OCI-LY7 (cell line): ENCODE results near the gene STX17. TPM values are rescaled to one million over a fixed set of nuclear protein-coding genes. Genes with fewer than 3 reads are reported as not detected.

Experiments used
- BruUV-seq: library from RNA; stranded (reverse); fragments of 400-500 nt; replicated peaks from 2 replicates; lab custom pipeline; 2021; lab: Mats Ljungman, UMichigan
- CTCF ChIA-PET: fragments of 300-600 bp; sonication (Branson Sonifier 250); formaldehyde crosslinking; loops from one replicate; lab custom pipeline; 2022; ENCODE audit warnings: antibody characterized with exemption; ENCODE audit not compliant: unreplicated experiment; lab: Charles Lee
- POLR2A ChIA-PET: fragments of 300-600 bp; sonication (Branson Sonifier 250); formaldehyde crosslinking; loops from one replicate; lab custom pipeline; 2022; ENCODE audit warnings: antibody characterized with exemption; lab: Charles Lee
- DNase-seq: peaks from one replicate; pipeline ENCODE4 v3.0.0-alpha.2; 2015; ENCODE audit warnings: low spot score
- H2AFZ ChIP-seq: fragments of 200-600 bp; sonication (generic), shearing (Covaris generic); 2 replicates; pipeline ENCODE4 v1.6.1; 2014; ENCODE audit warnings: mild to moderate bottlenecking, antibody characterized with exemption, low read length, moderate library complexity
- H3K27ac ChIP-seq: fragments of 200-600 bp; sonication (generic); 2 replicates; pipeline ENCODE4 v1.5.1; 2014; ENCODE audit warnings: mixed run types, low read depth, mild to moderate bottlenecking, moderate library complexity, low read length, inconsistent platforms; ENCODE audit not compliant: poor library complexity, severe bottlenecking
- H3K36me3 ChIP-seq: fragments of 200-600 bp; sonication (generic); 2 replicates; pipeline ENCODE4 v1.6.1; 2014; ENCODE audit warnings: mild to moderate bottlenecking, antibody characterized with exemption, low read length, moderate library complexity, mixed read lengths; ENCODE audit not compliant: insufficient read depth
- H3K4me1 ChIP-seq: fragments of 200-600 bp; sonication (generic); 2 replicates; pipeline ENCODE4 v1.5.1; 2014; ENCODE audit warnings: mild to moderate bottlenecking, low read length; ENCODE audit not compliant: insufficient read depth, poor library complexity, severe bottlenecking
- H3K4me2 ChIP-seq: fragments of 200-600 bp; sonication (generic); 2 replicates; pipeline ENCODE4 v1.6.1; 2014; ENCODE audit warnings: mild to moderate bottlenecking, low read length
- H3K4me3 ChIP-seq: fragments of 200-600 bp; sonication (generic); 2 replicates; pipeline ENCODE4 v1.5.1; 2014; ENCODE audit warnings: mild to moderate bottlenecking, low read depth, low read length; ENCODE audit not compliant: poor library complexity, severe bottlenecking
- H3K79me2 ChIP-seq: fragments of 200-600 bp; sonication (generic); 2 replicates; pipeline ENCODE4 v1.6.1; 2016; ENCODE audit warnings: low read depth, mild to moderate bottlenecking, low read length, moderate library complexity, mixed read lengths; ENCODE audit not compliant: insufficient read depth
- H3K9me2 ChIP-seq: fragments of 200-600 bp; sonication (generic); 2 replicates; pipeline ENCODE4 v1.6.1; 2016; ENCODE audit warnings: mild to moderate bottlenecking, low read length, mixed read lengths; ENCODE audit not compliant: insufficient read depth
- H3K9me3 ChIP-seq: fragments of 200-600 bp; sonication (generic); 2 replicates; pipeline ENCODE4 v1.6.1; 2014; ENCODE audit warnings: mild to moderate bottlenecking, mixed run types, low read length, mixed read lengths
- H4K20me1 ChIP-seq: fragments of 200-600 bp; sonication (generic); 2 replicates; pipeline ENCODE4 v1.6.1; 2014; ENCODE audit warnings: mild to moderate bottlenecking, antibody characterized with exemption, low read length, moderate library complexity, mixed read lengths; ENCODE audit not compliant: insufficient read depth
- CTCF ChIP-seq: fragments of 200-600 bp; sonication (generic); conservative IDR thresholded peaks from 2 replicates; pipeline ENCODE4 v1.5.1; 2014; ENCODE audit warnings: mild to moderate bottlenecking, antibody characterized with exemption, low read length, moderate library complexity, mixed read lengths
- EZH2phosphoT487 ChIP-seq: fragments of 200-600 bp; sonication (generic); IDR thresholded peaks from 2 replicates; pipeline ENCODE4 v1.6.1; 2018; ENCODE audit warnings: low read depth, borderline replicate concordance, mild to moderate bottlenecking, mixed run types, antibody characterized with exemption, low read length, moderate library complexity, mixed read lengths
- intact Hi-C: fragments of 100-400 bp; cut with micrococcal nuclease; formaldehyde crosslinking; loops from one replicate; pipeline ENCODE4 v1.10.0; 2022; ENCODE audit not compliant: unreplicated experiment
- total RNA-seq, 2 experiments: library from RNA; depleted of rRNA in 1 of 2; stranded (reverse); fragments of >200 nt in 1 of 2; shearing (Covaris generic) in 1 of 2; gene quantifications; 2 replicates each; pipeline ENCODE4 v1.2.3, GENCODE V29; 2014 to 2022

Gene STX17
- total RNA-seq, 2 experiments from 2014 or later, result 12.1 to 21.5 TPM

GRCh38 chr9:99881769-99882168, 24.7 kb upstream of the STX17 start:
- Histone ChIP-seq H3K4me1 (no peaks in the 10 kb centered on the region), H3K9me3 (no peaks in the 10 kb centered on the region), H3K4me3 (no peak overlapping the region), H2AFZ (no peak overlapping the region), H3K4me2 (no peak overlapping the region), H3K36me3 (no peaks in the 10 kb centered on the region), H4K20me1 (no peaks in the 10 kb centered on the region), H3K79me2 (no peaks in the 10 kb centered on the region), H3K9me2 (no peaks in the 10 kb centered on the region), H3K27ac (no peak overlapping the region)
- DNase-seq, result no peak
- TF ChIP-seq CTCF (no peak), EZH2phosphoT487 (no peak)
- no TSS peak for BruUV-seq
- intact Hi-C loops, result no loop called here
- POLR2A ChIA-PET, result no interaction called here
- CTCF ChIA-PET, result no interaction called here

GRCh38 chr9:99885747-99886146, 20.7 kb upstream of the STX17 start:
- no peak overlapping the region for H2AFZ ChIP-seq
- H3K27ac ChIP-seq, result no peak overlapping the region
- H3K36me3 ChIP-seq, result no peaks in the 10 kb centered on the region
- BruUV-seq, result no TSS peak
- H3K79me2 ChIP-seq, result no peaks in the 10 kb centered on the region
- no peaks in the 10 kb centered on the region for H3K9me2 ChIP-seq
- H3K4me1 ChIP-seq, result no peaks in the 10 kb centered on the region
- TF ChIP-seq CTCF (no peak), EZH2phosphoT487 (no peak)
- H3K4me3 ChIP-seq, result no peak overlapping the region
- DNase-seq, result no peak
- ChIA-PET CTCF (no interaction called here), POLR2A (no interaction called here)
- intact Hi-C loops, result no loop called here
- no peaks in the 10 kb centered on the region for H3K9me3 ChIP-seq
- no peaks in the 10 kb centered on the region for H4K20me1 ChIP-seq
- H3K4me2 ChIP-seq, result no peak overlapping the region

GRCh38 chr9:99889120-99889519, 17.3 kb upstream of the STX17 start:
- BruUV-seq, result no TSS peak
- H3K4me3 ChIP-seq, result no peak overlapping the region
- CTCF ChIA-PET, result no interaction called here
- POLR2A ChIA-PET, result no interaction called here
- H3K27ac ChIP-seq, result no peak overlapping the region
- no peaks in the 10 kb centered on the region for H4K20me1 ChIP-seq
- no peaks in the 10 kb centered on the region for H3K36me3 ChIP-seq
- no peak overlapping the region for H2AFZ ChIP-seq
- TF ChIP-seq CTCF (0 out of 2 replicates have a peak, but pooled peaks have one; percentile 20), EZH2phosphoT487 (no peak)
- no peaks in the 10 kb centered on the region for H3K79me2 ChIP-seq
- no peaks in the 10 kb centered on the region for H3K9me2 ChIP-seq
- H3K9me3 ChIP-seq, result no peaks in the 10 kb centered on the region
- intact Hi-C loops, result no loop called here
- DNase-seq, result no peak
- no peaks in the 10 kb centered on the region for H3K4me1 ChIP-seq
- H3K4me2 ChIP-seq, result no peak overlapping the region
